ENCODE data around the gene PTPRB.

DNA sequence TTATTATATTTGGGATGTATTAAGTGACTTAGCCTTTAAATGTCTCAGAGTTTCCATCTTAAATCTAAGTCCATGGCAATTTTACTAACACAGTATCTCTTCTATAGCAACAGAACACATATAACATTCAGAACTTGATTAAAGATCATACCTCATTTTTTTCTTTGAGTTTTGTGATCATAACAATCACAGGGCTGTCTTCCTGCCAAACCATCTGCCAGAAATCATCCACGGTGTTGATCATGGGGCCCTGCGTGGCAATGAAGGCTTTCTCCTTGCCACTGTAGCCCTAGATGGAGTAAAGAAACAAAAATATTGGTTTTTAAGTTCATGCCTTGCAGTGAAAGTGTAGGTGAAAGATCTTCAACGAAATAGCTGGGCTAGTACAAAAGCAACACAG, 46.7 kb upstream of the PTPRB start:
- no peak for TF ChIP-seq POLR2A (IDR thresholded peaks at IDR 0.05; ENCODE audit: control extremely low read depth in 1 of 2, low read depth in 2 of 2, low read length in 2 of 2)
- TF ChIP-seq HDAC2 (IDR thresholded peaks at IDR 0.05; ENCODE audit: borderline replicate concordance in 1 of 2, low read depth in 2 of 2, low read length in 2 of 2): no peak
- TF ChIP-seq BCL11A (IDR thresholded peaks at IDR 0.05; ENCODE audit: low read depth in 2 of 2, low read length in 2 of 2): no peak
- TF ChIP-seq, protein P1, sequence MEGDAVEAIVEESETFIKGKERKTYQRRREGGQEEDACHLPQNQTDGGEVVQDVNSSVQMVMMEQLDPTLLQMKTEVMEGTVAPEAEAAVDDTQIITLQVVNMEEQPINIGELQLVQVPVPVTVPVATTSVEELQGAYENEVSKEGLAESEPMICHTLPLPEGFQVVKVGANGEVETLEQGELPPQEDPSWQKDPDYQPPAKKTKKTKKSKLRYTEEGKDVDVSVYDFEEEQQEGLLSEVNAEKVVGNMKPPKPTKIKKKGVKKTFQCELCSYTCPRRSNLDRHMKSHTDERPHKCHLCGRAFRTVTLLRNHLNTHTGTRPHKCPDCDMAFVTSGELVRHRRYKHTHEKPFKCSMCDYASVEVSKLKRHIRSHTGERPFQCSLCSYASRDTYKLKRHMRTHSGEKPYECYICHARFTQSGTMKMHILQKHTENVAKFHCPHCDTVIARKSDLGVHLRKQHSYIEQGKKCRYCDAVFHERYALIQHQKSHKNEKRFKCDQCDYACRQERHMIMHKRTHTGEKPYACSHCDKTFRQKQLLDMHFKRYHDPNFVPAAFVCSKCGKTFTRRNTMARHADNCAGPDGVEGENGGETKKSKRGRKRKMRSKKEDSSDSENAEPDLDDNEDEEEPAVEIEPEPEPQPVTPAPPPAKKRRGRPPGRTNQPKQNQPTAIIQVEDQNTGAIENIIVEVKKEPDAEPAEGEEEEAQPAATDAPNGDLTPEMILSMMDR (IDR thresholded peaks at IDR 0.05; ENCODE audit: control extremely low read depth in 1 of 3, insufficient read depth in 1 of 3, low read depth in 1 of 3, low read length in 3 of 3): no peak
- no peak for TF ChIP-seq SIX5 (IDR thresholded peaks at IDR 0.05; ENCODE audit: low read depth, low read length)
- TF ChIP-seq, protein P2, sequence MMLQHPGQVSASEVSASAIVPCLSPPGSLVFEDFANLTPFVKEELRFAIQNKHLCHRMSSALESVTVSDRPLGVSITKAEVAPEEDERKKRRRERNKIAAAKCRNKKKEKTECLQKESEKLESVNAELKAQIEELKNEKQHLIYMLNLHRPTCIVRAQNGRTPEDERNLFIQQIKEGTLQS (IDR thresholded peaks at IDR 0.05; ENCODE audit: insufficient read depth, low read depth, low read length): no peak
- no peak for TF ChIP-seq ZNF274 (IDR thresholded peaks at IDR 0.05; ENCODE audit: borderline replicate concordance, extremely low read depth, low read length)
- TF ChIP-seq CBX8 (IDR thresholded peaks at IDR 0.05; ENCODE audit: borderline replicate concordance, low read depth, low read length): no peak

All from H1 (cell line).